Cardiac muscle cell (in vitro differentiated cells and primary cell): ENCODE measurements around the gene ZNF112. TPM values are rescaled to one million over a fixed set of nuclear protein-coding genes. Genes with fewer than 3 reads are reported as not detected.
"Not testable (repeated sequence)": the region's sequence is repeated elsewhere in the genome, so short reads cannot be mapped to it uniquely, and the experiment has no call there.

Experiments
- DNase-seq, 2 donors: peaks; one replicate each; pipeline versions ENCODE4 v3.0.0 to v3.0.0-alpha.2; 2010 to 2017; ENCODE audit warnings: low read depth in 1 of 2, low spot score in 1 of 2
- H3K27ac ChIP-seq: fragments of 200-600 bp; sonication (generic); 2 replicates; pipeline ENCODE4 v1.5.1; 2016
- H3K27me3 ChIP-seq: fragments of 200-600 bp; sonication (generic); 2 replicates; pipeline ENCODE4 v1.6.0; 2016; ENCODE audit warnings: control low read depth
- H3K36me3 ChIP-seq: fragments of 200-600 bp; sonication (generic); 2 replicates; pipeline ENCODE4 v1.5.1; 2016; ENCODE audit warnings: control low read depth
- H3K4me1 ChIP-seq: fragments of 200-600 bp; sonication (generic); 2 replicates; pipeline ENCODE4 v1.8.1; 2017; ENCODE audit warnings: low read depth, mild to moderate bottlenecking, mixed run types
- H3K4me3 ChIP-seq: fragments of 200-600 bp; sonication (generic); 2 replicates; pipeline ENCODE4 v1.5.1; 2016; ENCODE audit warnings: mild to moderate bottlenecking
- H3K9me3 ChIP-seq: fragments of 200-600 bp; sonication (generic); 2 replicates; pipeline ENCODE4 v1.5.1; 2017; ENCODE audit warnings: low read depth, mild to moderate bottlenecking, control low read depth
- CTCF ChIP-seq: IDR thresholded peaks from 2 replicates; pipeline ENCODE4 v1.5.1; 2012; ENCODE audit warnings: low read depth, mild to moderate bottlenecking, low read length
- polyA plus RNA-seq: library from polyadenylated mRNA; unstranded; fragments of >200 nt; fragmentation: Nextera tagmentation; extraction: Ambion mirVana; gene quantifications from 2 replicates; pipeline ENCODE4 v1.2.1, GENCODE V29; 2016
- total RNA-seq: library from RNA; depleted of rRNA; stranded (reverse); fragments of >200 nt; gene quantifications from 2 replicates; pipeline ENCODE4 v1.2.3, GENCODE V29; 2016

The ZNF112 gene
- total RNA-seq (5.8 and 15.5 TPM in 2 replicates), polyA plus RNA-seq (3.6 and 6.8 TPM in 2 replicates)

GRCh38 chr19:44356383-44357111, at the start of gene ZNF112:
Gene ZNF112, minus strand, starts transcription at chr19:44356680. Its CDS starts 16,141 bp downstream, at chr19:44340539.
- no peaks in the 10 kb centered on the region for H3K9me3 ChIP-seq
- peak within 1 kb of the TSS; percentile 84 for H3K4me3 ChIP-seq
- TF ChIP-seq CTCF: no peak
- peaks cover 4% of the 10 kb centered on the region for H3K4me1 ChIP-seq
- H3K27ac ChIP-seq: peak within 1 kb of the TSS; percentile 52
- H3K27me3 ChIP-seq: no peaks in the 10 kb centered on the region
- H3K36me3 ChIP-seq: no peaks in the 10 kb centered on the region
- DNase-seq: peak; percentile 93 to 96

GRCh38 chr19:44401139-44402115, 44.9 kb upstream of the ZNF112 start, which contains the start of gene ZNF285:
Gene ZNF285, minus strand, starts transcription at chr19:44401608. Its CDS starts 4,395 bp downstream, at chr19:44397213.
- Histone ChIP-seq H3K4me1 (no peaks in the 10 kb centered on the region), H3K27me3 (no peaks in the 10 kb centered on the region), H3K36me3 (no peaks in the 10 kb centered on the region), H3K9me3 (no peaks in the 10 kb centered on the region), H3K27ac (no peak within 1 kb of the TSS), H3K4me3 (peak within 1 kb of the TSS; percentile 45)
- TF ChIP-seq CTCF: no peak
- peak; percentile 97 to 98 for DNase-seq

- H3K27ac ChIP-seq, H3K4me1 ChIP-seq, H3K36me3 ChIP-seq, H3K9me3 ChIP-seq, H3K4me3 ChIP-seq, DNase-seq, H3K27me3 ChIP-seq: not testable (repeated sequence)
These were observed 32.8 kb upstream of the ZNF112 start for GRCh38 chr19:44389268-44389667.

DNA sequence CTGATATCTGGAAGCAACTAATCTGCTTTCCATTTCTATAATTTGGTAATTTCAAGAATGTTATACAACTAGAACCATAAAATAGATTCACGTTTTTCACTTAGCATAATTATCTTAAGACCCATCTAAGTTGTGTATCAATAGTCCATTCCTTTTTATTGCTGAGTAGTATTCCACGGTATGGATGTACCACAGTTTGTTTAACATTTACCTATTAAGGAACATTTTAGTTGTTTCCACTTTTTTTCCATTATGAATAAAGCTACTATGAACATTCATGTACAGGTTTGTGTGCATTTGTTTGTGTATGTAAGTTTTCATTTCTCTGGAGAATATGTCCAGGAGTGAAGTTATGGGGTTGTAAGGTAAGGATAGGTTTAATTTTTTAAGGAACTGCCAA, 18.3 kb upstream of the ZNF112 start:
- H3K36me3 ChIP-seq: no peaks in the 10 kb centered on the region
- DNase-seq: no peak
- H3K4me3 ChIP-seq: no peak overlapping the region
- H3K27ac ChIP-seq: no peak overlapping the region
- H3K4me1 ChIP-seq: no peaks in the 10 kb centered on the region
- no peak for TF ChIP-seq CTCF
- no peaks in the 10 kb centered on the region for H3K9me3 ChIP-seq
- H3K27me3 ChIP-seq: no peaks in the 10 kb centered on the region

- Histone ChIP-seq H3K9me3 (no peaks in the 10 kb centered on the region), H3K27ac (no peak overlapping the region), H3K4me1 (no peaks in the 10 kb centered on the region), H3K4me3 (no peak overlapping the region), H3K27me3 (no peaks in the 10 kb centered on the region), H3K36me3 (no peaks in the 10 kb centered on the region)
- no peak for TF ChIP-seq CTCF
- no peak for DNase-seq
These were observed 15.5 kb upstream of the ZNF112 start for GRCh38 chr19:44371815-44372480.
